GM18858 (cell line): ENCODE results near the gene PLA2R1.

Experiments
- ATAC-seq: cut with Tn5 transposase; IDR thresholded peaks from one replicate; pipeline ENCODE4 v1.9.1; 2021; ENCODE audit not compliant: unreplicated experiment

The PLA2R1 gene

GRCh38 chr2:160033732-160034392 lies 28.6 kb downstream of the PLA2R1 start:
- no peak for ATAC-seq

- ATAC-seq: no peak
Measured at GRCh38 chr2:160029270-160029628, 33.2 kb downstream of the PLA2R1 start.

- ATAC-seq: no peak
Measured at GRCh38 chr2:160028431-160029269, 33.8 kb downstream of the PLA2R1 start.

GRCh38 chr2:160022162-160022561 lies 40.3 kb downstream of the PLA2R1 start:
- no peak for ATAC-seq

GRCh38 chr2:160019374-160020090 lies 42.9 kb downstream of the PLA2R1 start:
- no peak for ATAC-seq

- ATAC-seq: no peak
Measured at GRCh38 chr2:160015746-160016145, 46.7 kb downstream of the PLA2R1 start.

- no peak for ATAC-seq
Measured at GRCh38 chr2:160014227-160014626, 48.2 kb downstream of the PLA2R1 start.

- no peak for ATAC-seq
Measured at GRCh38 chr2:160010361-160011145, 51.9 kb downstream of the PLA2R1 start.

- no peak for ATAC-seq
Measured at GRCh38 chr2:160007111-160007510, 55.3 kb downstream of the PLA2R1 start.

GRCh38 chr2:160006475-160006874 lies 55.9 kb downstream of the PLA2R1 start:
- peak; percentile 47 for ATAC-seq

GRCh38 chr2:160005908-160006307 lies 56.5 kb downstream of the PLA2R1 start:
- peak; percentile 25 for ATAC-seq

GRCh38 chr2:160005476-160005875 lies 56.9 kb downstream of the PLA2R1 start:
- no peak for ATAC-seq

- ATAC-seq: no peak
Measured at GRCh38 chr2:159998961-159999360, 63.5 kb downstream of the PLA2R1 start.

- no peak for ATAC-seq
Measured at GRCh38 chr2:159998243-159998642, 64.2 kb downstream of the PLA2R1 start.

- no peak for ATAC-seq
Measured at GRCh38 chr2:159996792-159997546, 65.4 kb downstream of the PLA2R1 start.

- ATAC-seq: no peak
Measured at GRCh38 chr2:159995038-159995437, 67.4 kb downstream of the PLA2R1 start.

- ATAC-seq: no peak
Measured at GRCh38 chr2:159989249-159989648, 73.2 kb downstream of the PLA2R1 start.

- no peak for ATAC-seq
Measured at GRCh38 chr2:159988412-159988970, 73.9 kb downstream of the PLA2R1 start.

- ATAC-seq: no peak
Measured at GRCh38 chr2:159987181-159987580, 75.2 kb downstream of the PLA2R1 start.

GRCh38 chr2:159985656-159986055 lies 76.8 kb downstream of the PLA2R1 start:
- no peak for ATAC-seq
